Astrocyte of the hippocampus (primary cell): Measurements from ENCODE around the gene KCNK15.
"Not testable (repeated sequence)": the region's sequence is repeated elsewhere in the genome, so short reads cannot be mapped to it uniquely, and the experiment has no call there.

Experiments used
- DNase-seq: peaks from one replicate; pipeline ENCODE4 v3.0.0; 2011; ENCODE audit warnings: low read depth, low spot score

Gene KCNK15

DNA sequence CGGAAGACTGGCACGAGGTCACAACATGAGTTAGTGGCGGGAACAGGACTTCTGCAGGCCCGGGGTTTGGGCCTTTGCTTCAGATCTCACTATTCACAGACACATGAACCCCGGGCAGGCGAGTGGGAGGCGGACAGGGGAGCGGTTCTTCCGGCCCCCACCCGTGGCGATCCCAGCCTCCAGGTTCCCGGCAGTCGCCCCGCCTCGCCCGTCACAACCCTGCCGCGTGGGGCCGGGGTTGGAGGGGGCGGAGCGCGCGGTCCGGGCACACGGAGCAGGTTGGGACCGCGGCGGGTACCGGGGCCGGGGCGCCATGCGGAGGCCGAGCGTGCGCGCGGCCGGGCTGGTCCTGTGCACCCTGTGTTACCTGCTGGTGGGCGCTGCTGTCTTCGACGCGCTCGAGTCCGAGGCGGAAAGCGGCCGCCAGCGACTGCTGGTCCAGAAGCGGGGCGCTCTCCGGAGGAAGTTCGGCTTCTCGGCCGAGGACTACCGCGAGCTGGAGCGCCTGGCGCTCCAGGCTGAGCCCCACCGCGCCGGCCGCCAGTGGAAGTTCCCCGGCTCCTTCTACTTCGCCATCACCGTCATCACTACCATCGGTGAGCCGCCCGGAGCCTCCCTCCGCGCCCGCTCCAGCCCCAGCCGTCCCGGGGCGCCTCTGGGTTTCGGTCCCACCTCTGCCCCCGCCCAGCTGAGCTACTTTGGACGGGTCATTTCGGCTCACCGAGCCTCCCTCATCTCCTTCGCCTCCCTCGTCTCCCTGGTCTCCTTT is at the start of gene KCNK15:
Gene KCNK15 (plus strand): TSS at position 268 of the 769 bp plus-strand sequence. CDS start 46 bp downstream, at position 314.
- peak; percentile 61 for DNase-seq

DNA sequence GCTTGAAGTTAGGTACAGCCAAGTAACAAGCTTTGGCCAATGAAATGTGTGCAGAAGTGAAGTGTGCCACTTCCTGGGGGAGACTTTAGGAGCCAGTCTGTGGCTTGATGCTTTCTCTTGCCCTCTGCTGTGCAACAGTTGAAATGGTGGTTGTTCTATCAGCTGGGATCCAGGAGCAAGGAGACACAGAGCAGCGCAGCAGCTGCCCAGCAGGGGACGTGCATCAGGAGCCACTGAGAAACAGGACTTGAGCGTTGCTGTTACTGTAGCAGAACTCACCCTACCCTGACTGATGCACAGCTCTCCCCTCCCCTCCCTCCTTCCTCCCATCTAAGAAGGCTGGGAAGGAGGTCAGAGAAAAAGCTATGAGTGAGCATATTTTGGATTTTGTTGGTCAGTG is 49.4 kb upstream of the KCNK15 start:
- DNase-seq, result no peak

DNA sequence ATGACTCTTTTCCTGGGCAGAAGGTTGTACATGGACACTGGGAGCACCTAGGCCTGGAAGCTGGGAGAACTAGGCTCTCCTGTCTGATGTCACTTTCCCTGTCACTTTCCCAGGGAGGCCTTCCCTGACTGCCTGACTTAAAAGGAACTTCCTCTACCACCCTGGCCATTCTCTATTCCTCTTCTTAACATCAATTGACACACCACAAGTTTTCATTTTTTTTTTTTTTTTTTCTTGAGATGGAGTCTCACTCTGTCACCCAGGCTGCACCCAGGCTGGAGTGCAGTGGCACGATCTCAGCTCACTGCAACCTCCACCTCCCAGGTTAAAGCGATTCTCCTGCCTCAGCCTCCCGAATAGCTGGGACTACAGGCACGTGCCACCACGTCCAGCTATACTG is 48.6 kb upstream of the KCNK15 start:
- DNase-seq, result not testable (repeated sequence)

DNA sequence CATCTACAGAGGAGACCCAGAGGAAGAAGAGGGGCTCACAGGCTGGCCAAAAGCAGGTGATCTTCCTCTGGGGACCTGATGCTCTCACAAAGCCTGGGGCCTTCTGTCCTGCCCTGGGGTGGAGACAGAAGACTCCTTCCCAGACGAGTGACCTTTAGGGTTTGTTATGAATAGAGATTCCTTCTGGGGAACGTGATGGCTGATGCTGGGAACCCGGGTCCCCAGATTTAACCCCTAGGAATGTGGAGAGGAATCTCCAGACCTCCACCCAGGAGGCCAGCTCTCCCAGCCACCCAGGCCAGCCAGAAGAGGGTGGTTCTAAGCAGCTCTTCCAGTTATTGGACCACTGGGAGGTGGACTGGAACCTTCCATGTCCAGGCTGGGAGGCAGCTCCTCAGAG is 47.3 kb upstream of the KCNK15 start:
- no peak for DNase-seq

DNA sequence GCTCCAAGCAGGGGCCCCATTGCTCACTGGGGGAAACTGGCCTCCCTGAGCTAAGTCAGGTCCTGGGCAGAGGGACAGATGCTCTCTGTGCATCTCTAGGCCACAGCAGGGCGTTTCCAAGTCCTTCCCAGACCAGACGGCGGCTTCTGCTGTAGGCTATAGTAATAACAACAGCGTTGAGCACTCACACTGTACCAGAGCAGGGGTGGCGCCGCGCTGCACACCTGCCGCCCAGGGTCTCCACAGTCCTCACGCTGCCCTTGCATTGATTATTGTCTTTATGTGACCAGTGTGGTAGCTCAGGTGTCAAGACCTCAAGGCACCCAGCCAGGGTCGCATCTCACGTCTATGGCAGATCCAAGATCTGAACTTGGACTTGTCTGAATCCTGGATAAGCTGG is 45.4 kb upstream of the KCNK15 start:
- DNase-seq, result no peak

DNA sequence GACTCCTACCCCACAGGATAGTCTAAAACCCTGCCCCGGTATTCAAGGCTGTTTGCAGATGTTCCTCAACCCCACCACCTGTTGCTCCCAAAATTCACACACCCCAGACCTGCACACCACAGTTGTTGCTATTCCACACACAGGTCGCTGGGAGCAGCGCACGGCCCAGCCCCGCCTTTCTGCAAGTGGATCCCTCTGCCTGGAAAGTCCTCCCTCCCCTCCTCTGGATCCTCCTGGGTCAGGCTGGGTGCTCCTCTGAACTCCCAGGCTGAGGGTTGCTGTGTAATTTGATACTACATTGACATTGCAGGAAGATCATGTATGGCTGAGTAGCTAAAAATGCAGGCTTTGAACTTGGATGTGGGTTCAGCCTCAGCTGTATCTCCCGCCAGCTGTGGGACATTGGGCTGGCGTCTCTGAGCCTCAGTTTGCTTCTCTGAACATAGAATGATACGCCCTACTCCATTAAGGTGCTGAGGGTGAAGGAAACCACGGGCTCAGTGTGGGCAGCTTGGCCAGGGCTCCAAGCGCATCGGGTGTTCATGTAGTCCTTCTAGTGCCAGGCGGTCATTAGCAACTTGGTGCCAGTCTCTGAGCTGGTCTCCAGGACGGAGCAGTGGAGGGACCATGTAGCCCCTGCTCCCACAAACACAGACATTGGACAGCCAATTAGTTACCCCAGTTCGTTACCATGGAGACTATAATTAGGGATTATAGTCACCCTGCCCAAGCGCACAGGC is 44.4 kb upstream of the KCNK15 start:
- DNase-seq, result no peak

DNA sequence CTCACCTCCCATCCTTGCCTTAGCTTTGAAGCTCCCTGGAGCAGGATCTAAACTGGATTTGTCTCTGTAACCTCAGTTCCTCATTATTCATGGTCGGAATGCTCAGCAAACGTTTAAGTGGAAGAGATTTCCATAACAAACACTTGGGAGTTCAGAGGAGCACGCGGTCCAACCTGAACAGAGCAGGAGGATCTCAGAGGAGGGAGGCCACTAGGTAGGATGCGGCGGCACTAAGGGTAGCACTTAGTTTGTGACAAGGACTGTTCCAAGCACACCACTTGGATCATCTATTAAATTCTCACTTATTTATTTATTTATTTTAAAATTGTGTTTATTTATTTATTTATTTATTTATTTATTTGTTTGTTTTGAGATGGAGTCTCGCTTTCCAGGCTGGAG is 43.8 kb upstream of the KCNK15 start:
- peak; percentile 44 for DNase-seq

DNA sequence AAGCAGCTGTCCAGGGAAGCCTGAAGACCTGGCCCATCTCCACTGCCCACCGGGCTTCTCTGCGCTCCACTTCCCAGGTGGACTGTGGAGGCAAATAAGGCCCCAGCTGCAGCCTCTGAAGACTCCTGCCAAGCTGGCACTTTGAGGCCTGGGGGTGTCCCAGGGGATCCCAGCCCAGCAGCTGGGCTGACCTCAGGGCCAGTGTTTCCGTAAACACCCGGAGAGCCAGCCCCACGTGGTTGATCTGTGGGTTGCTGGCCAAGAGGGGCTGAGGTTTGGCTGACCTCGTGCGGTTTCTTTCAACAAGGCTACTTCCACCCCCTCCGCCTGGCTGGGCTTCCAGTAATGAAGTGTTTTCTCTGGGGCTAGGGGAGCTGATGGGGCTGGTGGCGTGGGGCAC is 42.9 kb upstream of the KCNK15 start:
- DNase-seq, result peak; percentile 96

DNA sequence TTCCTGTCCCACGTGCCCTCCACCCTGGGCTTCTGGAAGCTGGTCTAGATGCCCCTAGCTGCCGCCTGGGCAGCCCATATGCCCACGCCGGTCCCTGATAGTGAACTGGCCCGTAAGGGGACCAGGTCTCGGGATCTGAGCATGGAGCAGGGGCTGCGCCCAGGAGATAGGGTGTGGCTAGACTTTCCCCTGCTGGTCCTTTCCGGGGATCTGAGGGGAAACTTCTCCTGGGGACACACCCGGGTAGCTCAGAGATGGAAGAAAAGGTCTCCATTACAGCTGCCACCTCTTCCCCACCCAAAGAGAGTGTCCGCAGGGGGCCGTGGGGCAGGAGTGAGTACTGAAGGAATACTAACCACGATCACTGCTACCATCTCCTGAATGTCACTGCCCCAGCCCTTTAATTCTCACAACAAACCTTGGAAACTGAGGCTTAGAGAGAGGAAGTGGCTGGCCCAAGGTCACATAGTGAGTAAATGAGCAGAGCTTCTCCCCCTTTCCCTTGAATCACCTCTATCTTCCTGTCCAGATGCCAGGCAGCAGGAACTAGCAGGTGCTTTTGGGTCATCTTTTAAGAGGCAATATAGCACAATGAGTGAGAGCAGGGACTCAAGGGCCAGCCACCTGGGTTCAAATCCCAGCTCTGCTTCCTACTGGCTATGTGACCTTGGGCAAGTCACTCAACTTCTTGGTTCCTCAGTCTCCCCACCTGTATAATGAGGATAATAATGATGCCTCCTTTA is 42.3 kb upstream of the KCNK15 start:
- DNase-seq, result no peak

DNA sequence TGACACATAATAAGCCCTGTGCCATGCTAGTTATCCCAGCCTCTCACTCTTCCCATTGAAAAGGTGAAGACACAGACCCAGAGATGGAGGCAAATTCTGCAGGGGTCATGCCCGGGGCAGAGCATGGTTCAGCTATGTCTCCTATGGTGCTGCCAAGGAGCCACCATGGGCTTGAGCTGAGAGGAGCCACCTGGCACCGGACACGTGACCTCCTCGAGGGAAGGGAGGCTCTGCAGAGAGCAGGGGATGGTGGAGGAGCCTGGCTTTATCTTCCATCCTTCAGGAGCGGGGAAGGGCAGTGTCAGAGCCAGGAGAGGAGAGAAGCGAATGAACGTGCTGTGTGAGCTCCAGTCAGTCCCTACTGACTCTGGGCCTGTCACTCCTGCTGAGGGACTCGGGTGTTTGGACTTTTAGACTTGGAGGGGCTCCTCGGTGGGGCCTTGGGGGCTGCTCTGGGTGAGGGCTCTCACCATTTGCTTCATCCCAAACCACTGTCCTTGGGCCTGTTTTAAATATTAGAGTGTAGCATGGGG is 41.6 kb upstream of the KCNK15 start:
- no peak for DNase-seq

DNA sequence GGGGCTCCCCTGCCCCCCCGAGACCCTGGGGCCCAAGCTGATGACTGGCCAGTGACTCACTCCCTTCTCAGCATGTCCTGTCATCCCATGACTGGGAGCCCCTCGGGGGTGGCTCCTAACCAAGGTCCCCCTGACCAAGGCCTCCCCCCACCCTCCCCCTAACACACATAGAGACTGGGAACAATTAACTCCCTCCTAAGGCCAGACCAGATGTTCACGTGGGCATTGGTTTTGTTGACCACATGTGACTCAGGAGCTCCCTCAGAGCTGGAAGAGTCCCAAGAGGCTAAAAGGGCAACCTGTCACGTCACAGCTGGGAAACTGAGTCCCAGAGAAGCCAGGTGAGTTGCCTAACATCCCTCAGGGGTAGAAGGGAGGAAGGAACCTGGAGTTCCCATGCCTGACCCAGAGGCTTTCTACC is 41.1 kb upstream of the KCNK15 start:
- DNase-seq, result peak; percentile 42

DNA sequence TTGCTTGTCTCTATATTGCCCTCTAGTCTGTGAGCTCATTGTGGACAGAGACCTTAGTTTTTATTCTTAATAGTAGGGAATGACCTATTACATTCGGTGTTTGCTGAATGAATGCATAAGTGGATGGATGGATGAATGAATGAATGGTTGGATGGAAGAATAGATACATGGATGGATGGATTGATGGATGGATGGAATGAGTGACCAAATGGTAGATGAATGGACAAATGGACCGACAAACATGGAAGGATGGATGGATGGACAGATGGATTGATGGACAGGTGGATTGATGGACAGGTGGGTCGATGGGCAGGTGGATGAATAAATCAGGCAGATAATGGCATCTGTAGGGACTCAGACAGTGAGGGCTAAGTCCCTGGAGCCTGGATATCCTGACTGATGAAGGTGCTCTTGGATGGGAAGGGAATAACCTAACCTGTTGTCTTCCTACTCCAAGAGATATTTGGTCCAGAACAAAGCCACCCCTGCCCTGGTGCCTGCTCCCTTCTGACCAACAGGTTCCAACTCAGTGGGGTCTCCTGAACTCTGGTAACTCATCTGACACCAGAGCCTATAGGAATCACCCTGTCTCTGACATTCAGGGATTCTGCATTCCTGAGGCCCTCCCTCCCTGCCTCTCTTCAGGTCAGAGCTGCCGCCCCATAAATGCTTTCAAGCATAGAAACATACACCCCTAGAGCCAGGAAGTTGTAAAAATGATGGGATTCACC is 40.1 kb upstream of the KCNK15 start:
- DNase-seq, result no peak

DNA sequence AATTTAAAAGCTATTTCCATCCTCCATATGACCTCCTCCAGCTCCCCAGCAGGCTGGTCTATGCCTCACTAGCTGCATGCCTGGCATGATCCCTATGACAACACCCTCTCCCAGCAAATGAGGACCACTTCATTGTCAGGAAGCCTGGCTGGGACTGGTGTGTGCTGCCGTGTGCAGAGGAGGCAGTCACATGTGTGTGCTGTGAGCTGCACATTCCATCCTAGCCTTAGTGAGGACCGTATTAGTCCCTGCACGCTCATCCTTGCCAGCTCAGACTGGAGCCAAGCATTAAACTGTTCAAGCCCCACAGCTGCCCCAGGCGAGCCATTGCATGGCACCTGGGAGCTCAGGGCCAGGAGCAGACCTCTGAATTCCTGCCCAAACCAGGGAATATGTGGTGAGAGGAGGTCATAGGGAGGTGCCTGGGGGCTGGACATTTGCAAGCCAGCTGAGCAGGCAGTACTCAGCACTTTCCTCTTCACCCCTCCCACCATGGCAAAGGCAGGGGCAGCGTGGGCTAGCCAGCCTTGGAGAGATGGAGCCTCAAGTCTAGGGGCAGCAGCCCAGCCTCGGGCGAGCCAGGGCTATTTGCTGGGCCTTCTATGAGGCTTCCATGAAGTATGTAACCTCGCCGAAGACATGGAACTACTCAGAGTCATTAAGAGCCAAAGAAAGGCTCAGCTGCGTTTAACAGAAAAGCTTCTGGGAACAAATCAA is 39.2 kb upstream of the KCNK15 start:
- DNase-seq, result peak; percentile 44

DNA sequence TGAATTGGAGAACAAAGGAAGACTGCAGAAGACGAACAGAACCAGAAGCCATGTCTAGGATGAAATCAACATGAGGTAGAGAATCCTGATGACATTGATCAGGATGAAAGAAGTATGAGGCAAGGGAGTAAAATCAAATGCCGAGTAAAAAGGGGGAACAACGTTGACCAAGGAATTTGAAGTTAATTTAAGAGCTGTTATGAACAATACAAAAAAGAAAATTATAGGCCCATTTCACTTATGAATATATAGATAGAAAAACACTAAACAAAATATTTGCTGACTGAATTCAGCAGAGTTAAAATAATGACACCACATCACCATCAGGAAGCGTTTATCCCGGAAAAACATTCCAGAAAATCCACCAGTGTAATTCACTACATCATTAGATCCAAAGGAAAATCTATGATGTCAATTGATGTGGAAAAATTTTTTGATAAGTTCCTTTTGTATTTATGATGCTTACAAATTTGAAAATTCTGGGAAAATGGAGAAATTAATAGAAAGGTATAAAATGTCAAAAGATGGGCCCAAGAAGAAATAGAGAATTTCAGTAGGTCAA is 38.6 kb upstream of the KCNK15 start:
- DNase-seq, result no peak

DNA sequence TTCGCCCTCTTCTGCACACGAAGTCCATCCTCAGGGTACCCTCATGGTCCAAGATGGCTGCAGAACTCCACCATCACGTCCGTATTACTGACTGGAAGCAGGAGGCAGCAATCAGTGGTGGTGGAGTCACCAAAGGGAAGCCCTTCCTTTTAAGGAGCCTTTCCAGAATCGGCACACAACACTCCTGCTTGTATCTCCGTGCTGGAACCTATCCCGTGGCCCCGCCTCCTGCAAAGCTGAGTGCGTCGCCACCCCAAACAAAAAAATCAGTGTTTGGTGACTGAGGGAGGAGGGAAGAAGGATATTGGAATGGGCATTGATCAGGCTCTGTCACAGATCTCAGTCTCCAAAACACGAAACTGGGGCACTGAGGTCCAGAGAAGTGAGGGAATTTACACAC is 36.3 kb upstream of the KCNK15 start:
- no peak for DNase-seq

DNA sequence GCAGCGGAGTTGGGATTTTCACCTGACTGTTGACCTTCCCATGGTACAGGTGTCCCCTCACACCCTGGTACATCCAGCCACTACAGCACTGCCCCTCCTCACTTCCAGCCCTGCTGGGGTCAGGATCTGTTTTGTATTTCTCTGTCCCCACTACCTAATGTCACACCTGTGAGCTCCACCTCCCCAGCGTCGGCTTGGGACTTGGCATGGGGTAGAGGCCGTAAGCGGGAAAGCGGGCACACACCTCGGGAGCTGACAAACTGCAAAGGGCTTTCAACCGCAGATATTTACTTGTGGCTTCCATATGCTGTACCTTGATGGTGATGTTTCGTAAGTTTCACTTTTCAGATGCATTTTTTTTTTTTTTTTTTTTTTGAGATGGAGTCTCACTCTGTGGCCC is 35.9 kb upstream of the KCNK15 start:
- DNase-seq, result no peak

DNA sequence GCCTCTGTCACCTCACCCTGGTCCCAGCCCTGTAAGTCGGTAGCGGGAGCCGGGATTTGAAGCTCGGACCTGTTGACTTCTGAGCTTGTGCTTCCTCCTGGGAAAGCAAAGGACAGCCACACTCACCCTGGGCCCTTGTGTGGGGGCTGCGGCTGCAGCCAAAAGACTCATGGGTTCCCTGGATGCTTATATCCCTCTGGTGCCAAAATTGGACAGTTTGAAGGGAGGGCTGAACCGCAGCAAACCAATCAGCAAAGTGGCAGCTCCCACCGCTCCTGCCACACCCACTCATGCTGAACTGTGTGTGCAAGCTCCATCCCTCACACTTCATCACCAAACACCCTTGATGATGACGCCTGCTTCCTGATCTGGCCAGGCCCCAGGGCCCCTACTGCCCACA is 34.4 kb upstream of the KCNK15 start:
- no peak for DNase-seq

DNA sequence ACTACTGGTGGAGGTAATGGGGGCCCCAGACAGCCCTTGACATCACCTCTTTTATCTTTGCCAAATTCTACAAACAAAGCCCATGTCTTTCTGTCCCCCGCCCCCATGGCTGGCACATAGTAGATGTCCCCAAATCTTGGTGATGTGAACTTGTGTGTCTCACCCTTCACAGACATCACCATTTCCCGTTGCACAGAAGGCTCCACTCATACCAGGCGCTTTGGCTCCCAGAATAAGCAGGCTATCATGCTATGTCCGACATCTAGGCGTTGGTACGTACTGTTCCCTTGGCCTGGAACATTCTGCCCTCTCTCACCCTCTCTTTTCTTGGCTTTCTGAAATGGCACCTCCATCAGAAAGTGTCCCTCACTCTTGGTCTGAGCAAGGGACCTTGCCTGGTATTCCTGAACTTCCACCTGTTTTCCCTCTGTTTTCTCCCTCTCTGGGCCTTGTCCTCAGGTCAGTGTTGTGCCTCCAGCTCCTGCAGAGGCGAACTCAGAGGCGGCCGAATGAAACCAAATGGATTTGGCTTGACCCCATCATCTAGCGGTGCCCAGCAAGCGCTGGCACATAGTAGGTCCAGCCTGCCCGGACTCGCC is 31.5 kb upstream of the KCNK15 start:
- no peak for DNase-seq

DNA sequence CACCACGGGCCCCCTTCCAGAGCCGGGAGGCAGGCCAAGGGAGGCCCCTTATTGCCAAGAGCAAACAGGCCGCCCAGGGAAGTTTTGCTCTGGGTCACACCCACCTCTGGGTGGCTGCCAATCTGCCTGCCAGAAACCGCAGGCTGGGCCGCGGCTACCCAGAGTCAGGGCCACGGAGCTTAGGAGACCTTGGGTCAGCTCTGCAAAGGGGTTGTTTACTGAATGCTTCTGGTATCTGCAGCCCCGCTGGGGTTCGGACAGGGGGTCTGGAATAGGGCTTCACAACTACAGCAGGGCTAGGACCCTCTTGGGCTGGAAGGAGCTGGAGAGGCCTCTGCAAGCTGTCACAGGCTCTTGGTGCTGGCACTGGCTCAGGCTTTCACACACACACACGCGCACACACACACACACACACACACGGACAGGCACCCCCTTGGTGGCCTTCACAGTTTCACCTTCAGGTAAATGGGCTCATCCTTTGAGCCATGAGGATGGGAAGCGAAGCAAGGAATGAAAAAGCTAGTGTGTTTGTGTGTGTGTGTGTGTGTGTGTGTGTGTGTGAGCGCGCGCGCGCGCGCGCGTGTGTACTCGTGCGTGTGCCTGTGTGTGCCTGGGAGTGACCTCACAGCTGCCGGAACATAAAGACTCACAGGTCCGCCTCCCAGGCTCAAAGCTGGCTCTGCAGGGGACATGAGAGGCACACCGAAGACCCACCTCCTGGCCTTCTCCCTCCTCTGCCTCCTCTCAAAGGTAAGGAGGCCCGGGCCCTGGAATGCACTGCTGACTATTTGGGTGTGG is 30.8 kb upstream of the KCNK15 start, which contains the start of gene CCN5:
Gene CCN5 (plus strand): TSS at position 669 of the 798 bp plus-strand sequence. CDS start 22 bp downstream, at position 691.
- peak; percentile 95 for DNase-seq
